HG02642 (cell line): ENCODE measurements around the gene UBE2J2.

ENCODE experiments used
- ATAC-seq: cut with Tn5 transposase; IDR thresholded peaks from one replicate; pipeline ENCODE4 v1.9.1; 2021; ENCODE audit warnings: mild to moderate bottlenecking; ENCODE audit not compliant: unreplicated experiment, poor library complexity

The UBE2J2 gene

GRCh38 chr1:1310109-1310385 is 36.4 kb upstream of the UBE2J2 start:
- ATAC-seq, result no peak

GRCh38 chr1:1309251-1310108 is 35.8 kb upstream of the UBE2J2 start:
- ATAC-seq, result no peak

- no peak for ATAC-seq
These were observed 35.1 kb upstream of the UBE2J2 start for GRCh38 chr1:1308756-1309250.

DNA sequence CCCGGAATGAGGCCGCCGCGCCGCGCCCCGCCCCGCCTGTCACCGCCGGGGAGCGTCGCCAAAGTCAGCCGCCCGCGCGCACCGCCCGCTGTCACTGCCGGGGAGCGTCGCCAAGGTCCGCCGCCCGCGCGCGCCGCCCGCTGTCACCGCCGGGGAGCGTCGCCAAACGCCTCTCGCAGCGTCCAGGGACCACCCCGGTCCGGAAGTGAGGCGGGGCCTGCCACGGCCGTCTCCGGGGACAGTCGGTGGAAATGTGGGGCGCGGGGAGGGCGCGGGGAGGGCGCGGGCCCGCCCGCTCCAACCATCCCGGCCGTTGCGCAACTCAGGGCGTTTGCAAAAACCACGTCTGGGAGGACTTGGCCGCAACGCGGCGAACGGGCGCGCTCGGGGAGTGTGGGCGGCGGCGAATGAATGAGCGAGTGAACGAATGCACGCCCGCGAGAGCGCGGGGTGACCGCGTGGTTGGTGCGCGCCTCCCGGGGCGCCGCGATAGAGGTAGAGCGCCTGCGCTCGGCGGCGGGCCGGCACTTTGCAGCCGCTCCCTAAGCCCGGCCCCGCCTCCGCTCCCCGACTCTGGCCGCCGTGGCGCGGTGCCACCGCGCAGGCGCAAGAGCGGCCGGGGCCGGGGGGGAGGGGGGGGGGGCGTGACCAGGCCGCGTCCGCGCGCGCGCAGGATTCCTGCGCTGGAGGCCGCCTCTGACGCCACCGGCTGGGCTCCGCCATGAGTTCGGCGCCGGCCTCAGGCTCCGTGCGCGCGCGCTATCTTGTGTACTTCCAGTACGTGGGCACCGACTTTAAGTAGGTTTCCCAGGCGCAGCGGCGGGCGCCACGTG is 34.5 kb upstream of the UBE2J2 start, which contains the start of the genes ACAP3 and PUSL1:
TSS of gene ACAP3 (minus strand) at position 8 of the 833 bp plus-strand sequence. CDS start 115 bp downstream, outside the sequence.
TSS of gene PUSL1 (plus strand) at position 675 of the 833 bp plus-strand sequence. CDS start at position 722, 47 bp downstream.
- ATAC-seq, result peak; percentile 64

GRCh38 chr1:1307261-1307922 is 33.7 kb upstream of the UBE2J2 start:
- peak; percentile 9 for ATAC-seq

GRCh38 chr1:1306661-1307260 is 33.1 kb upstream of the UBE2J2 start:
- ATAC-seq, result no peak

DNA sequence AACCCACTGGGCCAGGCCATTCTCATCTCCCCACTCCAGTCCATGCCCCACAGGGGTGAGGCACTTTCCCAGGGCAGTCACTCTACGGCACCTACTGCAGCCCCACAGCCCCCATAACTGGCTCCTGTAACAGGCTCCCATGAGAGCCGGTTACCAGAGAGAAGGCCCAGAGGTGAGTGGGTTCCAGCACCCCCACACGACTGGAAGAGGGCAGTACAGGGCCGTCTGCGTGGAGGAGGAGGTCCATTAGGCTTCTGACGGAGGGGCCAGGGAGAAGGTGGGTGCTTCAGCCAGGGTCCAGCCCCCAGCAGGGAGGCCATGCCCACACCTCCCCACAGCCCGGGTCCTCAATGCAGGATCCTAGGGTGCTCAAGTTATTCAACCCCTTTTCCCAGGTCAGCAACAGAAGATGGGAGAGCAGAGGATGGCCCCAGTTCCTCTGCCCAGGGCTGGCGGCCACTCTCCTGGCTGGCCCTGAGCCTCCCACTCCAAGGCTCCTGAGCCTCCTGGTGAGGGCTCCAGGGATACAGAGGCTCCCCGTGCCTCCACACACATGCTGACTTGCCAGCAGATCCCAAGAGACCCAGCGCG is 32.5 kb upstream of the UBE2J2 start:
- ATAC-seq, result no peak

GRCh38 chr1:1305300-1306069 is 31.8 kb upstream of the UBE2J2 start:
- no peak for ATAC-seq

DNA sequence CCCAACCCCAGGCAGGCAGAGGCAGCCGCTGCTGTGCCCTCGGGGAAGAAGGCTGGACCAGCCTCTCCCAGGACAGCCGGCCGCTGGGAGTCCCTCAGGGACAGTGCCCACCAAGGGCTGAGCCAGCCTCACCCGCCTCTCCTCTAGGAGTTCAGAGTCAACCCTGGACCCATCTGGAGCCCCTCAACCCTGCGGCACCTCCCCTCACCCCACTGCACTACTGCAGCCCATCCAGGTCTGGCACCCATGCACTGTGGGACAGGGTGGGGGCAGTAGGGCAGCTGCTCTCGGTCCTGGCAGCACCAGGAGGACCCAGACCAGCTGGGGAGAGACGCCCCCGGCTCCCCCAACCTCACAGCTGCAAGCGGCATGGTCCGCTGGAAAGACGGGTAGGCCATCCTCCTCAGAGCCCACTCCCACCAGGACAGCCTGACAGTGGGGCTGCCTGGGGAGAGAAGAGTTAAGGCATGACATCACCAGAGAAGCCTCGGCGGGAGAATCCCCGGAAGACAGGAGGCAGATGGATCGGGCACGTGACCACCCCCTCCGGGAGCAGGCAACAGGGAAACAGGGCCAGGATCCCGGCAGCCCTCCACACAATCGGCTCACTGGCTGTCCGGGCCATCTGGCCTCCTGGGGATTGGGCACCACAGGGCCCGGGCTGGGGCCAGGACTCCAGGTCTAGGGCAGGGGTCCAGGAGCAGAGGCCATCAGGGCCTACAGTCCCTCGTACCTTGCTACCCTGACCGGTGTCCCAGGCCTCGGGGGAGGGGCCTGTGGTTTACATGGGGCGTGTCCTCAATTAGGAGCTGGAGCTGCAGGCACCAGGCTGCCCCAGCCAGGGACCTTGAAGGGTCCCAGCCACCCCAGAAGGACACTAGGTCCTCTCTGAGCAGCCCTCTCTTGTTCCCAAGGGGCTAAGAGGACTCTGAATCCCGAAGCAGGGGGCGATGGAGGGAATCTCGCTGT is 31.0 kb upstream of the UBE2J2 start:
- no peak for ATAC-seq

- no peak for ATAC-seq
These were observed 30.1 kb upstream of the UBE2J2 start for GRCh38 chr1:1303736-1304135.

DNA sequence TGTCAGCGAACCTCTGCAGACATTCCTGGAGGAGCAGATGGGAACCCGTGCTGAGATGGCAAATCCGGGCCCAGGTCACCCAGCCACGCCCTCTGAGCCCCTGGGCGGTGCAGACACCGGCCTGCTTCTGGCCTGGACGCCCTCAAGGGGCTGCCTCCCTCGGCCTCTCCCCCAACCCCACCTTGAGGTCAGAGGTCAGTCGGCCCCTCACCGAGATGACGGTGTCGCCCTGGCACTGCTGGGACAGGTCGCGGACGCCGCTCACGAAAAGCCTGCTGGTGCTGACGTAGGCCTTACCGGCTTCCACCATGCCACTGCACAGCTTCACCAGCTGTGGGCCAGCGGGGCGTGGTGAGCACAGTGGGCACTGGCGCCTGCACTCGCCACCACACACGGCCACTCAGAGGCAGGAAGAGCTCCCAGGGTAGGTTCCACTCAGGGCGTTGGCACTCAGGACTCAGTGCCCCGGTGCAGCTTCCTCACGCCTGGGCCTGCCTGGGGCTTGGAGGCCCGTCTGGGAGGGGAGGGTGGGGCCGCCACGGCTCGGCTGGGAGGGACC is 29.4 kb upstream of the UBE2J2 start:
- ATAC-seq, result no peak

- no peak for ATAC-seq
These were observed 28.4 kb upstream of the UBE2J2 start for GRCh38 chr1:1302006-1302430.

DNA sequence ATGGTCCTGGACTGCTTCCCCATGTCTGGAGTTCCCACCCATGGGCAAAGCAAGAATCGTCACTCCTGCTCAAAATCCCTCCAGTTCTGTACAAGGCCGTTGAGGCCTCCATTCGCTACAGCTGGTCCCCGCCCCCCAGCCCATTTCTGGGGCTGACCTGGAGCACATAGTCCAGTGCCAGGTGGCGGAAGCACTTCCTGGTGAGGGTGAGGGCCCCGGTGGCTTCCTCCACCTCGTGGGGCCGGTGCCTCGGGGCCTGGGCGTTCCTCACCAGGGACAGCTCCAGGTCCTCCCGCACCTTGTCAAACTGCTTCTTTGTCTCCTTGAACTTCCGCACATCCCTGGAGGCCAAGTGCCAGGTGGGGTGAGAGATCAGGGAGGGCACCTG is 26.7 kb upstream of the UBE2J2 start:
- ATAC-seq, result no peak

GRCh38 chr1:1299686-1300351 is 26.2 kb upstream of the UBE2J2 start:
- ATAC-seq, result no peak

DNA sequence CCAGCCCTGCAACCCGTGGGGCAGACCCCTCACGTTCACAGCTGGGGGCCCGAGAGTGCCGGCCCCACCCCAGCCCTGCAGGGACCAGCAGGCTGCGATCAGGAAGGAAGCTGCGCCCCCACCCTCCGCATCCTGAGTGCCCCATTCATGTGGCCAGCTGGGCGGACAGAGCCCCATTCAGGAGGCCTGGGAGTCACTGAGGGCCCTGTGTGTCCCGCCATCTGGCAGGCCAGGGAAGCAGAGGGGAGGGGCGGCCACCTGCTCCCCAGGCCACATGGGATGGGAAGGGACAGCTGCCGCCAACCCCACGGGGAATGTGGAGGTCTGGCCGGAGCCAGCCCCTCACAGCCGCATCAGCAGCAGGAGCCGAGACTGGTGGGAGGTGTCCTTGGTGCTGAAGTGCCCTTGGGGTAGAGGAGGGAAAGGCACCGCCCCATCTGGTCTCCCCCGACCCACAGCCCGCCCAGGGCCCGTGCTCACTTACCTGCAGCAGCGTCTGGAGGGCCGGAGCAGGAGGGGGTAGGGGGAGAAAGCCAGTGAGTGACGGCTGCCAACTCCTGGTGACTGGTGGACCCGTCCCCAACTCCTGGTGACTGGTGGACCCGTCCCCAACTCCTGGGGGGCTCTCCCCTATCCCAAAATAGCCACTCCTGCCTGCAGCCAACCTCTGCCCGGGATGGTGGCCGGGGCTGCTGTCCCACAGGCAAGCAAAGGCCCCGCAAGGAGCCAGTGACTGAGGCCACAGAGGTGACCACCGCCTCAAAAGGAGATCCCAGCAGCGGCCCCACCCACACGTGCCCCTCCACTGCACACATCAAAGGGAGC is 25.4 kb upstream of the UBE2J2 start:
- ATAC-seq, result no peak

- ATAC-seq, result no peak
These were observed 24.3 kb upstream of the UBE2J2 start for GRCh38 chr1:1297802-1298424.
